Esophagus (tissue), 2 donors: ENCODE results near the gene HDAC4. TPM values are rescaled to one million over a fixed set of nuclear protein-coding genes. Genes with fewer than 3 reads are reported as not detected.
"Not testable (repeated sequence)": the region's sequence is repeated elsewhere in the genome, so short reads cannot be mapped to it uniquely, and the experiment has no call there.

Experiments
- H3K27ac ChIP-seq, 2 donors: one replicate each; pipeline ENCODE4 v1.5.1; 2013; ENCODE audit warnings: low read depth in 2 of 2, mild to moderate bottlenecking in 2 of 2, inconsistent platforms in 1 of 2, low read length in 1 of 2, moderate library complexity in 1 of 2
- H3K27me3 ChIP-seq, 2 donors: one replicate each; pipeline ENCODE4 v1.6.1; 2013; ENCODE audit warnings: low read length in 2 of 2, control low read depth in 1 of 2, mild to moderate bottlenecking in 1 of 2; ENCODE audit not compliant: insufficient read depth in 2 of 2, control insufficient read depth in 1 of 2
- H3K36me3 ChIP-seq, 2 donors: one replicate each; pipeline ENCODE4 v1.6.1; 2013; ENCODE audit warnings: low read length in 1 of 2; ENCODE audit not compliant: control insufficient read depth in 2 of 2, insufficient read depth in 2 of 2
- H3K4me1 ChIP-seq, 2 donors: one replicate each; pipeline ENCODE4 v1.6.1; 2013; ENCODE audit warnings: low read length in 1 of 2; ENCODE audit not compliant: control insufficient read depth in 2 of 2, insufficient read depth in 2 of 2
- H3K4me3 ChIP-seq, 2 donors: one replicate each; pipeline ENCODE4 v1.5.1; 2013; ENCODE audit warnings: low read length in 2 of 2, mild to moderate bottlenecking in 2 of 2, low read depth in 1 of 2, moderate library complexity in 1 of 2
- H3K9me3 ChIP-seq, 2 donors: one replicate each; pipeline ENCODE4 v1.6.1; 2013; ENCODE audit warnings: mild to moderate bottlenecking in 2 of 2, low read depth in 1 of 2, low read length in 1 of 2, moderate library complexity in 1 of 2; ENCODE audit not compliant: control insufficient read depth in 2 of 2, insufficient read depth in 1 of 2
- WGBS, 2 donors: extraction: QIAGEN DNeasy Blood & Tissue Kit; methylation state at CpG; one replicate each; pipeline ENCODE4 v1.1.7; 2013; 5-methylcytosine and 5-hydroxymethylcytosine counted together
- polyA plus RNA-seq, 2 donors: library from polyadenylated mRNA; stranded (reverse); fragments of 200-250 nt; gene quantifications; one replicate each; pipeline ENCODE4 v1.2.3, GENCODE V29; 2013
- donor health status: healthy with polysubstance abuse.
- donor health status: Bipolar disorder and iron deficiency.

The HDAC4 gene
- polyA plus RNA-seq, 2 donors = 5.9 to 10.2 TPM

DNA sequence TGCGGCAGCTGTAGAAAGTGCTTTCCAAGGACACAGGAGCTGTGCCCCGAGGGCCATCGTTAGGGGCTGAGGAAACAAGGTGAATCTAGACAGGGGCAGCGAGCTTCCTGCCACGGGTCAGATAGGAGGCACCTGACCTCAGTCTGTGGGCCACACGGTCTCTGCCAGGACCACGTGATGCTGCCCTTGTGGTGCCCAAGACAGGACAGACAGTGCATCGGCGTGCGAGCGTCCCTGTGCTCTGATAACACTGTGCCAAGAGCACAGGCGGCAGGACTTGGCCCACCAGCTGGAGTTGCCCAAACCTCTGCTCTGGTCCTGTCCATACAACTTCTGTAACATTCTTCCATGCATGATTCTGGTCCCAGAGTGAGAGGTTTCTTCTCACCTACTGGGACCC lies 327.6 kb downstream of the HDAC4 start:
- Histone ChIP-seq H3K36me3 (peaks cover 9 to 29% of the 10 kb centered on the region in 2 donors), H3K27ac (no peak overlapping the region), H3K4me3 (no peak overlapping the region), H3K27me3 (no peaks in the 10 kb centered on the region), H3K4me1 (peaks cover 0 to 7% of the 10 kb centered on the region in 2 donors), H3K9me3 (no peaks in the 10 kb centered on the region)
- 94 to 96% methylated on average over 12 of the region's 12 CpGs for WGBS, 2 donors

DNA sequence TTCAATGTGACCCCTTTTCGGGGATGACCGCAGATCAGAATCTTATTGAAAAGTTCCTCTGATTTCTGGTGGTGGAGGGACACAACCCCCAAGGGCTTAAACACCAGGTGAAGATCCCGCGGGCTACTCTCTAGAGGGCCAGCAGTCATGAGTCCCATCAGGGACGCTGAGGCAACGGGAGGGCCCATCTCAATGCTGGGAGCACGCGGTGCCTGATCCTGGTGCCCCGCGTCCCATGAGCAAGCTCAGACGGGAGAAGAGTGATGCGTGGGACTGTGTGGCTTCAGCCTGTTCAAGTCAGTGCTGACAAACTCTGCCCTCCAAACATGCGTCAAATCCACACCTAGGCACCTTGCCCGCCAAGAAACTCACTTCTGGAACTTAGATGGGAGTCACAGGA lies 328.0 kb downstream of the HDAC4 start:
- peaks cover 7 to 31% of the 10 kb centered on the region in 2 donors for H3K36me3 ChIP-seq
- no peak overlapping the region for H3K27ac ChIP-seq
- no peak overlapping the region for H3K4me3 ChIP-seq
- no peaks in the 10 kb centered on the region for H3K9me3 ChIP-seq
- 96 to 97% methylated on average over 14 of the region's 14 CpGs for WGBS, 2 donors
- no peaks in the 10 kb centered on the region for H3K27me3 ChIP-seq
- peaks cover 0 to 7% of the 10 kb centered on the region in 2 donors for H3K4me1 ChIP-seq

DNA sequence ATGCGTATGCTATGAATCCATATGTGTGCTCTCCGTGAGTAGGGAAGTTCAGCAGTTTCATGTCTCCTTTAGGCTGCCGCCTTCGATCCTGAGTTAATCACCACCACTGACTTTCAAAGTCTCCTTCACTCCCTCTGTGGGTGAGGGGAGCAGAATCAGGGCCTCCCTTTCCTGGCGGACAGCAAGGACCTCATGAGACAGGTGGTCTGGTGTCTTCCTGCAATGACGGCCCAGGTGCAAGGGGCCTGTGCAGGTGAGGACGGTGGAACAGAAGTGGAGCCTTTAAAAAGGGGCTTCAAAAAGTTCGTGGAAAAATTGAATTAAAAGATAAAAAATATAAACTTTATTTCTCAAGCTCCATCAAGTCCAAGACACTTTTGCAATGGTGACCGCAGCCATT lies 330.4 kb downstream of the HDAC4 start:
- Histone ChIP-seq H3K27ac (no peak overlapping the region), H3K36me3 (peaks cover 9 to 44% of the 10 kb centered on the region in 2 donors), H3K4me1 (peaks cover 0 to under 1% of the 10 kb centered on the region in 2 donors), H3K9me3 (no peaks in the 10 kb centered on the region), H3K27me3 (no peaks in the 10 kb centered on the region), H3K4me3 (no peak overlapping the region)
- WGBS, 2 donors = 92% methylated on average over 9 of the region's 9 CpGs

DNA sequence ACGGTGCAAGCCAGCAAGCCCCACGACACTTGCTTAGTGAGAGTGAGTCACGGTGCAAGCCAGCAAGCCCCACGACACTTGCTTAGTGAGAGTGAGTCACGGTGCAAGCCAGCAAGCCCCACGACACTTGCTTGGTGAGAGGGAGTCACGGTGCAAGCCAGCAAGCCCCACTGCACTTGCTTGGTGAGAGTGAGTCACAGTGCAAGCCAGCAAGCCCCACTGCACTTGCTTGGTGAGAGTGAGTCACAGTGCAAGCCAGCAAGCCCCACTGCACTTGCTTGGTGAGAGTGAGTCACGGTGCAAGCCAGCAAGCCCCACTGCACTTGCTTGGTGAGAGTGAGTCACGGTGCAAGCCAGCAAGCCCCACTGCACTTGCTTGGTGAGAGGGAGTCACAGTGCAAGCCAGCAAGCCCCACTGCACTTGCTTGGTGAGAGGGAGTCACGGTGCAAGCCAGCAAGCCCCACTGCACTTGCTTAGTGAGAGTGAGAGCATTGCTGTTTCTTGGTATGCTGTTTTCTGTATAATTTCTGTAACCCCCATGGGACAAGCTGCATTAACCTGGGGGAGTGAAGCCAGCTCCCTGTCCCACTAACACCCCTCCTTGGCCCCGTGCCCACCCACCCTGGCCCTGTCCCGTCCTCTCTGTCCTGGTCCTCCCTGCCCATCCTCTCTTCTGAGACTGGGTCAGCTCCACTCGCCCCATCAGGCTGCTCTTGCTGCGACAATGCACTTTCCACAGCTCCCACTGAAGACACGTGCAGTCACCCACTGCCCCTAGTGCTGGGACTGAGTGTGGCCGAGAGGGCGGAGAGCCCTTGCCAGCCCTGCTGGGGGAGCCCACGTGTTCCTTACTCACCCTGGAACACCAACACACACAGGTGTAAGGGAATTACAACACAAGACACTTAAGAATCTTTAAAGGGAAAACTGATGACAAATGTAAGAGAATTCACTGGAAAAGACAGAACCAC lies 331.2 kb downstream of the HDAC4 start:
- not testable (repeated sequence) for H3K4me3 ChIP-seq
- WGBS, 2 donors = 58 to 69% methylated on average over 18 of the region's 18 CpGs
- H3K36me3 ChIP-seq = peaks cover 9 to 48% of the 10 kb centered on the region in 2 donors

DNA sequence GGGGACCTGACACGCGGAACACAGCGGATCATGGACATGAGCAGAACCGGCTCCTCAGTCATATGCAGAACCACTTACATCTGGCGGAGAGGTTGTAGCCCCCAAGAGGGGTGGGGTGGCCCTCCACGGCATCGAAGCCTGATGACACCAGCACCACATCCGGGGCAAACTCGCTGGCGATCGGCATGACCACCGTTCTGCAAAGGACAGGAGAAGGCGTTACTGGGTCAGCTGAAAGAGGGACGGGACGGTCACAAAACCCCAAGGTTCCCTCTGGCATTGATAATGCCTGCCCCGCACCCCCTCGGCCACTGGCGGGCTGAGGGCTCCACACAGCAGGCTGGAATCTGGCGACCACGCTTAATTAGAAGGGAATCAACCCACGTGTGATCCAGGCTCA lies 332.4 kb downstream of the HDAC4 start:
- WGBS, 2 donors = 95 to 96% methylated on average over 21 of the region's 21 CpGs
- H3K27me3 ChIP-seq = no peaks in the 10 kb centered on the region
- no peaks in the 10 kb centered on the region for H3K4me1 ChIP-seq
- H3K4me3 ChIP-seq = no peak overlapping the region
- peaks cover 13 to 53% of the 10 kb centered on the region in 2 donors for H3K36me3 ChIP-seq
- no peaks in the 10 kb centered on the region for H3K9me3 ChIP-seq
- H3K27ac ChIP-seq = no peak overlapping the region

More for the DNA sequence above, 331.2 kb downstream of the HDAC4 start:
- not testable (repeated sequence) for H3K27ac ChIP-seq, H3K27me3 ChIP-seq, H3K4me1 ChIP-seq, H3K9me3 ChIP-seq

DNA sequence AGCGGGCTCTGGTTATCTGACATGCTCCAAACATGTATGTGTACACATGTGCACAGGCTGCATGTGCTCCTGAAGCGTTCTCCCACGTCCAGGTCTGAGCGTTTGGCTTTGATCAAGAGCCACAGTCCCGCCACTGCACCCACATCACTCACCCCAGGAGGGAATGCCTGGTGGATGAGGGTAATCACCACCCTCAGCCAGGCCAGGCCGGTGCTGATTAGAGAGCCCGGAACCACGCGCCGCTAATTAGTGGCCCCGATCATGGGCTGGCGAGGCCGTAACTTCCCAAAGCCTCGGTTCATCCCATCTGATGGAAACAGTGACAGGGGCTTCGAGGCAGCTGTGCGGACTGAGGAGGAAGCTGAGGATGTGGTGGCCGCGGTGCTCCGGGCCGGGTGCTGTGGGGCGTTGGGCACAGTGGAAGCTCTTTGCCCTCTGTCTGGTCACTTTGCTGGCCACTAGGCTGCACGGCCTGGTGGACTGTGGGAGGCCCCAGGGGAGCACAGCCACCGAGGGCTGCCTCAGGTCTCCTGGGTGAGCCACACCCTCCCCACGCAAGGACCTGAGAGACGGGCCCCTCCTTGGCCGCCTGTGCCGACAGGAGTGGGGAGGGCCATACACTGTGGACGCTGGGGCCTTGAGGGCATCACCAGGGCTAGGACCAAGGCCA lies 333.5 kb downstream of the HDAC4 start:
- Histone ChIP-seq H3K4me1 (no peaks in the 10 kb centered on the region), H3K9me3 (no peaks in the 10 kb centered on the region), H3K36me3 (peaks cover 12 to 55% of the 10 kb centered on the region in 2 donors), H3K27ac (no peak overlapping the region), H3K27me3 (no peaks in the 10 kb centered on the region), H3K4me3 (no peak overlapping the region)
- 94 to 98% methylated on average over 25 to 28 of the region's 28 CpGs for WGBS, 2 donors

DNA sequence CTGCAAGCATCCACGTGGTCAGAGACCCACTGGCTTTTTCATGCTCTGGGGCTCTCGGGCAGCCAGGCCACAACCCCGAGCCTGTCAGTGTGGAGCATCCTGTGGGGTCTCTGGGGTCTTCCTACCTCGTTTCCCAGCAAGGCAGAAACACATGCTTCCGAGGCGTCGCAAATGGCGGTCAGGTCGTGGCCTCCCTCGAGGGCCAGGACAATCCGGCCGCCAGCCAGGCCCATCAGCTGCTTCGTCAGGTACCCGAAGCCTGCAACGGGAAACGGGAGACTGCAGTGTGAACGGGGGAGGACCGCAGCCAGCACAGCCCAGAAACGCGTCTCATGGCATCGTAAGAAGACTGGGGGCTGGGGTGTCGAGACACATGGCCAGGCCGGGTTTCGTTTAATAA lies 334.2 kb downstream of the HDAC4 start:
- H3K4me1 ChIP-seq = no peaks in the 10 kb centered on the region
- H3K4me3 ChIP-seq = no peak overlapping the region
- H3K27me3 ChIP-seq = no peaks in the 10 kb centered on the region
- H3K27ac ChIP-seq = no peak overlapping the region
- H3K9me3 ChIP-seq = no peaks in the 10 kb centered on the region
- peaks cover 9 to 59% of the 10 kb centered on the region in 2 donors for H3K36me3 ChIP-seq
- WGBS, 2 donors = 94 to 95% methylated on average over 24 of the region's 24 CpGs

DNA sequence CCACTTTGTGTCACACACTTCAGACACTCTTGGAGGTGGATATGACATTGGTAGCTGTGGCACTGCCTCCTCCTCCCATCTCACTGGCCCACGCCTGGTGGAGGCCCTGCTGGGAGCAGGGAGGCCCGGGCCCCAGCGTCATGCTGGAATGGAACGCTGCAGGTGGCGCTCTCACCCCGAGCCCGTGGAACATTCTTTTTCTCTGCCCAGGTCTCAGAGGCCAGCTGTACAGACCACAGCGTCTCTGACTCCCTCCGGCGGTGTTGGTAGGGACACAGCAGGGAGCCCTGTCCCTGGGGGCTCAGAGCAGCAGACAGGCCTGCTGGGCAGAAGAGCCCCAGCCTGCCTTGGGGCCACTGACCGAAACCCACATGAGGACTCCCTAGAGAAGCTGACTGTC lies 334.9 kb downstream of the HDAC4 start:
- H3K36me3 ChIP-seq = peaks cover 9 to 63% of the 10 kb centered on the region in 2 donors
- H3K27me3 ChIP-seq = no peaks in the 10 kb centered on the region
- no peak overlapping the region for H3K27ac ChIP-seq
- no peak overlapping the region for H3K4me3 ChIP-seq
- no peaks in the 10 kb centered on the region for H3K4me1 ChIP-seq
- 96 to 98% methylated on average over 11 of the region's 11 CpGs for WGBS, 2 donors
- H3K9me3 ChIP-seq = peaks cover 0 to 4% of the 10 kb centered on the region in 2 donors

DNA sequence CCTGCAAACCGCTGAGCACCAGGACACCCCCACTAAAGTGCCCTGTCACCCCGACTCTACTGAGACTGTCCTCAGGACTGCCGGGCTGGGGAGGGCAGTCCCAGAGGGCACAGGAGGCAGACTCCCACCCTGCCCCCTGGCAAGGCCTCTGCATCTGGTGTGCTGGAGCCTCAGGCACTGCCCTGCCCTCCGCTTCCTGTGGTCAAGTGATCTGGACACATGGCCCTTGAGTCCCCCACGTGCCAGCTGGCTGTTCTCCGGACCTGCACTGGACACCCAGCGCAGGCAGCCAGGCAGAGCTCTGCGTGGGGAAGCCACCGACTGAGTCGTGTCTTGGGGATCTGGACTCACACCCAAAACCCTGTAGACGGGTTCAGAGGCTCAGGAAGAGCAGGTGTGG lies 335.3 kb downstream of the HDAC4 start:
- Histone ChIP-seq H3K27ac (no peak overlapping the region), H3K4me3 (no peak overlapping the region), H3K36me3 (peaks cover 9 to 65% of the 10 kb centered on the region in 2 donors), H3K9me3 (peaks cover 0 to 4% of the 10 kb centered on the region in 2 donors), H3K4me1 (no peaks in the 10 kb centered on the region), H3K27me3 (no peaks in the 10 kb centered on the region)
- 92 to 93% methylated on average over 11 of the region's 11 CpGs for WGBS, 2 donors
